Heart left ventricle (tissue), 16 donors: ENCODE results near the gene CEP128. TPM values are rescaled to one million over a fixed set of nuclear protein-coding genes. Genes with fewer than 3 reads are reported as not detected.

ENCODE experiments used
- ATAC-seq, 4 donors: fragments of 200-7000 bp; cut with Tn5 transposase; one replicate each; pipeline ENCODE4 v1.9.1; 2020 to 2022; ENCODE audit warnings: moderate library complexity in 4 of 4, mild to moderate bottlenecking in 3 of 4, moderate number of reproducible peaks in 1 of 4
- DNase-seq, 5 donors: peaks; one replicate each; pipeline ENCODE4 v3.0.0-alpha.2; 2020
- H3K27ac ChIP-seq, 12 donors: fragments of 200-600 bp; sonication (generic) in 4 of 12; one replicate each; pipeline versions ENCODE4 v1.5.0 to v1.8.0; 2016 to 2022; ENCODE audit warnings: mild to moderate bottlenecking in 2 of 12
- H3K27me3 ChIP-seq, 9 donors: fragments of 200-600 bp; sonication (generic) in 2 of 9; one replicate each; pipeline versions ENCODE4 v1.5.1 to v1.8.0; 2016 to 2022; ENCODE audit warnings: mild to moderate bottlenecking in 3 of 9
- H3K36me3 ChIP-seq, 9 donors: fragments of 200-600 bp; sonication (generic) in 2 of 9; one replicate each; pipeline versions ENCODE4 v1.5.0 to v1.8.0; 2018 to 2022; ENCODE audit warnings: mild to moderate bottlenecking in 2 of 9
- H3K4me1 ChIP-seq, 12 donors: fragments of 200-600 bp; sonication (generic) in 4 of 12; one replicate each; pipeline versions ENCODE4 v1.5.0 to v1.8.0; 2016 to 2022; ENCODE audit warnings: mild to moderate bottlenecking in 3 of 12
- H3K4me3 ChIP-seq, 12 donors: fragments of 200-600 bp; sonication (generic) in 4 of 12; one replicate each; pipeline versions ENCODE4 v1.5.0 to v1.8.0; 2017 to 2022; ENCODE audit warnings: mild to moderate bottlenecking in 9 of 12, moderate library complexity in 4 of 12
- H3K9me3 ChIP-seq, 12 donors: fragments of 200-600 bp; sonication (generic) in 4 of 12; one replicate each; pipeline versions ENCODE4 v1.5.0 to v1.8.0; 2016 to 2022; ENCODE audit warnings: mild to moderate bottlenecking in 1 of 12
- CTCF ChIP-seq, 12 donors: fragments of 200-600 bp; sonication (generic) in 4 of 12; IDR thresholded peaks; one replicate each; pipeline versions ENCODE4 v1.5.0 to v1.8.0; 2018 to 2022; ENCODE audit warnings: antibody characterized with exemption in 12 of 12, mild to moderate bottlenecking in 5 of 12
- POLR2A ChIP-seq, 2 donors: fragments of 450-650 bp; IDR thresholded peaks; one replicate each; pipeline ENCODE4 v1.6.1; 2017; ENCODE audit warnings: antibody characterized with exemption in 2 of 2, mild to moderate bottlenecking in 2 of 2, moderate library complexity in 2 of 2
- WGBS, 4 donors: extraction: QIAGEN DNeasy Blood & Tissue Kit in 2 of 4; methylation state at CpG; one replicate each; pipeline versions ENCODE4 v1.1.5 to v1.1.7; 2013 to 2018; 5-methylcytosine and 5-hydroxymethylcytosine counted together
- intact Hi-C, 10 donors: fragments of 100-400 bp; cut with DNase I; formaldehyde crosslinking; loops; one replicate each; pipeline versions ENCODE4 v1.11.1 to v1.14.2; 2022
- polyA plus RNA-seq, 2 donors: library from polyadenylated mRNA; stranded (reverse); fragments of 200-250 nt; gene quantifications; one replicate each; pipeline ENCODE4 v1.2.3, GENCODE V29; 2013
- total RNA-seq, 9 donors: library from RNA; depleted of rRNA in 2 of 9; stranded (reverse); fragments of >200 nt in 2 of 9; fragmentation: NEBNext Ultra II Directional in 3 of 9; extraction: Animal tissue kit (Norgen Biotek cat#: 25700) in 3 of 9; gene quantifications; one replicate each; pipeline versions ENCODE4 v1.1.0 to v1.2.4, GENCODE V29; 2016 to 2023
- donor health status: ischemic (EF 13 %, LVEDD 7.1; RV severe dilation, severe dysfunction).
- donor health status: healthy with polysubstance abuse.
- donor health status: DM: no; HTN: yes; CAD: no.
- donor health status: DM: no; HTN: no; CAD: no.
- donor health status: ischemic (EF 25% LVEDD 6.9; RV normal size, moderate dysfunction).
- donor health status: ischemic (EF 25% LVEDD 5.7; RV mildly dilated, moderate dysfunction).
- donor health status: healthy.
- donor health status: DM: yes; HTN: yes; CAD: no.
- donor health status: ischemic (EF 35%, LVEDD 5.7; RV mildly dilated, moderate dysfunction).
- donor health status: nonischemic (EF 11% LVEDD 7.7; RV severe dilation, severe dysfunction).
- donor health status: DM: yes; HTN: yes; CAD: no.
- donor health status: PGD.
- donor health status: ischemic (EF 29% LVEDD 5.4; RV normal size, mild dysfunction).
- donor health status: nonischemic (EF 23%, LVEDD 6.1; RV moderate dilation, normal function).

CEP128 gene
- total and polyA plus RNA-seq, 11 donors: 0.94 to 6.6 (median 3.4) TPM

DNA sequence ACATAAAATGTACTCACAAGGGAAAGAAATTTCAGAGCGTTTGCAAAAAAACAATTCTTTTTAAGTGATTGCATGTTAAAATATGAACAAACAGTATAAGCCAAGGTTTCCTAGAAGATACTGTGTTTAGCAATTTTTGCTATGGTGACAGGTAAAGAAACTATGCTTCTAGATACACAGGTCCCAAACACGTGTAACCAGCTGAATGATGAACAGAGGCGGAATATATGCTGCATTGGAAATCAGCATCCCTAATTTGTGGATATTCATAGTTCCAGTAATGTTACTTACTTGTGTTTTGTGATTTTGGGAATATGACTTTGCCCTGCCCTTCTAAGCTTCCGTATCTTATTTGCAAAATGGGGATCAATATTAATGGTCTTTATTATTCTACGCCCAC is 403.9 kb downstream of the CEP128 start:
- Histone ChIP-seq H3K9me3 (peaks cover 0 to 20% (median 2%) of the 10 kb centered on the region in 12 donors), H3K4me3 (no peak overlapping the region), H3K27ac (no peak overlapping the region), H3K4me1 (no peaks in the 10 kb centered on the region), H3K36me3 (no peaks in the 10 kb centered on the region), H3K27me3 (no peaks in the 10 kb centered on the region)
- WGBS, 4 donors: 91 to 96% (median 96%) methylated on average over 5 of the region's 5 CpGs
- ATAC-seq (no peak), DNase-seq (no peak)
- intact Hi-C loops: no loop called here
- no peak for TF ChIP-seq CTCF (IDR thresholded peaks at IDR 0.05)

DNA sequence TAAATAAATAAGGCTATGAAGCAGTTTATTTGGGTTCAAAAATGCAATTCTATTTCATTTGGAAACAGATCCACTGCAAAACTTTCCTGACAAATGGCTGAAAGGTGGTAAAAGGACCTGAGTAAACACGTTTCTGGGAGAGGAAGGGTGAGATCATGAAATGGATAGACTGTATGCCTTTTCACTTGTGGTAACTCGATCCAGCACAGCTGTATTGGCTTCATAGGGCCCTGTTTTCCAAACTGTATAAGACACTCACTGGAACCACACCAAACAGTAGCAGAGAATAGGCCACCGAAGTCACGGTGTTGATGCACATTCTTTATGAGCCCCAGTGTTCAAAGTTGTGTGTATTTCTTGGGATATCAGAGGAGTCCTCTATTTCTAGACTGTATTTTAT is 405.1 kb downstream of the CEP128 start:
- Histone ChIP-seq H3K4me3 (no peak overlapping the region), H3K4me1 (no peaks in the 10 kb centered on the region), H3K36me3 (no peaks in the 10 kb centered on the region), H3K27me3 (no peaks in the 10 kb centered on the region), H3K27ac (no peak overlapping the region), H3K9me3 (peaks cover 0 to 20% (median 2%) of the 10 kb centered on the region in 12 donors)
- intact Hi-C loops: no loop called here
- 75 to 84% (median 82%) methylated on average over 4 of the region's 4 CpGs for whole genome bisulfite sequencing, 4 donors
- DNase-seq: no peak
- ATAC-seq: no peak
- TF ChIP-seq CTCF (IDR thresholded peaks at IDR 0.05) (no peak), POLR2A (IDR thresholded peaks at IDR 0.05) (no peak)

- Histone ChIP-seq H3K36me3 (no peaks in the 10 kb centered on the region), H3K27ac (no peak overlapping the region), H3K4me1 (no peaks in the 10 kb centered on the region), H3K4me3 (no peak overlapping the region), H3K27me3 (no peaks in the 10 kb centered on the region), H3K9me3 (peaks cover 0 to 14% (median 2%) of the 10 kb centered on the region in 12 donors)
- ATAC-seq (no peak), DNase-seq (no peak)
- TF ChIP-seq CTCF (IDR thresholded peaks at IDR 0.05) (no peak), POLR2A (IDR thresholded peaks at IDR 0.05) (no peak)
- intact Hi-C loops: no loop called here
- 42 to 52% (median 45%) methylated on average over 4 of the region's 4 CpGs for WGBS, 4 donors
Observed at GRCh38 chr14:80535171-80535570, 406.4 kb downstream of the CEP128 start.

- H3K36me3 ChIP-seq: no peaks in the 10 kb centered on the region
- ATAC-seq (no peak), DNase-seq (no peak)
- H3K4me3 ChIP-seq: no peak overlapping the region
- no peaks in the 10 kb centered on the region for H3K4me1 ChIP-seq
- H3K9me3 ChIP-seq: no peaks in the 10 kb centered on the region
- intact Hi-C loops: no loop called here
- no peak overlapping the region for H3K27ac ChIP-seq
- no peaks in the 10 kb centered on the region for H3K27me3 ChIP-seq
- no peak for TF ChIP-seq CTCF (IDR thresholded peaks at IDR 0.05)
- TF ChIP-seq POLR2A (IDR thresholded peaks at IDR 0.05): no peak
Observed at GRCh38 chr14:80523518-80524117, 417.9 kb downstream of the CEP128 start.
